ENCODE results near the gene CCDC186.

The CCDC186 gene

DNA sequence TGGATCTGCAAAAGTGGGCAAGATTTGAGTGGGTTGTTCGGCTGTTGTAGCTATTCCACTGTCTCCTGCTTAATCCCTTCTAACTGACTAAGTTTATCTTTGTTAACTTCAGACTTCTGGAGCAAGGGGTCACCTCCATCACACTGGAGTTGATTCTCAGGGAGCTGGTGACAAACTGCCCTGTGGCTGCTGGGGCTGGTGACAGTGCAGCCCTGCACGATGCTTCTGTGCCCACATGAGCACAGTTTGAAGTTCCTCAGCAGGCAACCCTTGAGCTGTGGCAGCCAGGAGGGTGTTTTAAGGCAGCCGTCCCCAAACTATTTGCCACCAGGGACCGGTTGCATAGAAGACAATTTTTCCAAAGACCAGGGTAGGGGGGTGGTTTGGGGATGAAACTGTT, 89.8 kb downstream of the CCDC186 start:
- H3K4me2 ChIP-seq (ENCODE audit: low read length) = no peak overlapping the region
- H3K79me2 ChIP-seq (ENCODE audit: low read length) = no peaks in the 10 kb centered on the region
- H3K4me3 ChIP-seq (ENCODE audit: low read length) = no peak overlapping the region
- H2AFZ ChIP-seq (ENCODE audit: low read depth, low read length) = no peak overlapping the region
- TF ChIP-seq EZH2phosphoT487 (IDR thresholded peaks at IDR 0.05; ENCODE audit: low read depth) = no peak
- TF ChIP-seq, protein P1, sequence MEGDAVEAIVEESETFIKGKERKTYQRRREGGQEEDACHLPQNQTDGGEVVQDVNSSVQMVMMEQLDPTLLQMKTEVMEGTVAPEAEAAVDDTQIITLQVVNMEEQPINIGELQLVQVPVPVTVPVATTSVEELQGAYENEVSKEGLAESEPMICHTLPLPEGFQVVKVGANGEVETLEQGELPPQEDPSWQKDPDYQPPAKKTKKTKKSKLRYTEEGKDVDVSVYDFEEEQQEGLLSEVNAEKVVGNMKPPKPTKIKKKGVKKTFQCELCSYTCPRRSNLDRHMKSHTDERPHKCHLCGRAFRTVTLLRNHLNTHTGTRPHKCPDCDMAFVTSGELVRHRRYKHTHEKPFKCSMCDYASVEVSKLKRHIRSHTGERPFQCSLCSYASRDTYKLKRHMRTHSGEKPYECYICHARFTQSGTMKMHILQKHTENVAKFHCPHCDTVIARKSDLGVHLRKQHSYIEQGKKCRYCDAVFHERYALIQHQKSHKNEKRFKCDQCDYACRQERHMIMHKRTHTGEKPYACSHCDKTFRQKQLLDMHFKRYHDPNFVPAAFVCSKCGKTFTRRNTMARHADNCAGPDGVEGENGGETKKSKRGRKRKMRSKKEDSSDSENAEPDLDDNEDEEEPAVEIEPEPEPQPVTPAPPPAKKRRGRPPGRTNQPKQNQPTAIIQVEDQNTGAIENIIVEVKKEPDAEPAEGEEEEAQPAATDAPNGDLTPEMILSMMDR (IDR thresholded peaks at IDR 0.05; ENCODE audit: low read depth, low read length) = no peak
- no peaks in the 10 kb centered on the region for H3K36me3 ChIP-seq (replicated peaks; ENCODE audit: low read depth, low read length)
- H3K27ac ChIP-seq (ENCODE audit: low read length) = no peak overlapping the region
- H3K4me1 ChIP-seq (ENCODE audit: low read length) = no peaks in the 10 kb centered on the region
- no peaks in the 10 kb centered on the region for H3K9me3 ChIP-seq (ENCODE audit: insufficient read depth, low read length)
- H3K27me3 ChIP-seq (ENCODE audit: low read depth, low read length) = no peaks in the 10 kb centered on the region
- no peak overlapping the region for H3K9ac ChIP-seq (ENCODE audit: low read length)
- H4K20me1 ChIP-seq (ENCODE audit: insufficient read depth, low read length) = no peaks in the 10 kb centered on the region

DNA sequence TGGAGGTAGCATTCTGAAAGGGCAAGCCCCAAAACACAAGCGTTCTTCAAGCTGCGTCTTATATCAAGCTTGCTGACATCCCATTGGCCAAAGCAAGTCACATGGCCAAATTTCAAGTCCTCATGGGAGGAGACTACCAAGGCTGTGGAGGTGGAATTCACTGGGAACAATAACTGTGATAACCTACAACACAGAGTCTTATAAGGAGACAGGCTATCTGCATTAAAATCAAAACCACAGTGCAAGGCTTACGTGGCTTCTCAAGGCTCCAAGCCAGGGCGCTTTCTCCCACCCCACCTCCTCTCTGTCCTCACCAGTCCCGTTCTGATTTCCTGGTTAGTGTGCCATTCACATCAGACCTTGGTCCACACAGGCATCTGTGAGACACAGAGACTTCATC, 91.0 kb downstream of the CCDC186 start:
- TF ChIP-seq EZH2phosphoT487 (IDR thresholded peaks at IDR 0.05; ENCODE audit: low read depth) = no peak
- TF ChIP-seq, protein P1 (IDR thresholded peaks at IDR 0.05; ENCODE audit: low read depth, low read length) = no peak
- Histone ChIP-seq H3K4me1 (ENCODE audit: low read length) (no peaks in the 10 kb centered on the region), H3K79me2 (ENCODE audit: low read length) (no peaks in the 10 kb centered on the region), H3K4me2 (ENCODE audit: low read length) (no peak overlapping the region), H3K27ac (ENCODE audit: low read length) (no peak overlapping the region), H2AFZ (ENCODE audit: low read depth, low read length) (no peak overlapping the region), H3K9me3 (ENCODE audit: insufficient read depth, low read length) (no peaks in the 10 kb centered on the region), H4K20me1 (ENCODE audit: insufficient read depth, low read length) (no peaks in the 10 kb centered on the region), H3K27me3 (ENCODE audit: low read depth, low read length) (no peaks in the 10 kb centered on the region), H3K4me3 (ENCODE audit: low read length) (no peak overlapping the region), H3K9ac (ENCODE audit: low read length) (no peak overlapping the region), H3K36me3 (replicated peaks; ENCODE audit: low read depth, low read length) (no peaks in the 10 kb centered on the region)

DNA sequence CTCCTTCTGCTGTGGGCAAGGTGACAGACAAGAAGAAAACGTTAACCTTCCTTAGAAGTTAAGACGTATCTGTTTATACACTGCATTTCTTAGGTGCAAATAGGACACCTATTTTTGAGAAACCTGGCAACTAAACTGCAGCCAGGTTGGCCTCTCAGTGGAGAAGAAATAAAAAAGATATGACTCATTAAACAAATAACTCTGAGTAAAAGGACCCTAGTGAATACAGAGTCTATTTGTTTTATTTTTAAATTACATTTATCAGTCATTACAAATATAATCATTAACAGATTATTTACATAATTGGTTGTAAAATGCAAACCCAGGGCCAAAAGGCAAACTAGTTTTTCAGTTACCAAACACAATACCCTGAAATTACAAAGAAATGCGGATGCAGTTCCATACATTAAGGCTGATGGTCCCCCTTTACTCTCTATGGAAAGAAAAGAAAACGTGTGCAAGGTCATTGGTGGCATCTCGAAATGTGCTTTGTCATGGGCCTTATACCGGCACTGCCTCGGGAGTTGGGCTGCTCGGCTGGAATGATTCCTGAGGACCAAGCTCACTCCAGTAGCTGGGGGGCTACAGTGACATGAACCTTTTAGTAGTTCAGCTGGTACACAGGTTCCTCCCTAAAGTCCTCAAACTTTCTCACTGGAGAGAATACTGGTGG, 92.0 kb downstream of the CCDC186 start:
- no peak overlapping the region for H2AFZ ChIP-seq (ENCODE audit: low read depth, low read length)

DNA sequence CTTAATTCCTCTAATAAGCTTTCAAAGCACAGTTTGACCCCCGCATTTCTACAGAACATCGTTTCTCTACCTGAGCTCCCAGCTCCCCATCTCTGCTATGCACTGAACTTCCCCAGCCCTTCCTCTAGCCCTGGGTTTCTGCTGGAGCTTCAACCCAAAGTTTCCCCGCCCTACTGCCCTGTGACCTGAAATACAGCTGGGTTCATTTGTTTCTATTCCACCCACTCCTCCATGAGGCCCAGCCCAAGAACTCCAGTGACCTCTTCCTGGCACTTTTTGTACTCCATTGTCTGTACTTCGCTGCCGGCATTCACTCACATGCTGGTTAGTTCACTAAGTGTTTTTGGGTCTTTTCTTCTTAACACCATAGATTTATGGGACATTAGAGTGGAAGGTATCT, 94.6 kb downstream of the CCDC186 start:
- Histone ChIP-seq H3K9ac (ENCODE audit: low read length) (no peak overlapping the region), H3K4me1 (ENCODE audit: low read length) (peaks cover 4% of the 10 kb centered on the region; the same call in 1 of the 2 replicates), H3K27me3 (ENCODE audit: low read depth, low read length) (no peaks in the 10 kb centered on the region), H3K4me3 (ENCODE audit: low read length) (no peak overlapping the region), H3K79me2 (ENCODE audit: low read length) (no peaks in the 10 kb centered on the region), H3K4me2 (ENCODE audit: low read length) (no peak overlapping the region), H3K27ac (ENCODE audit: low read length) (no peak overlapping the region), H2AFZ (ENCODE audit: low read depth, low read length) (no peak overlapping the region), H4K20me1 (ENCODE audit: insufficient read depth, low read length) (no peaks in the 10 kb centered on the region), H3K36me3 (replicated peaks; ENCODE audit: low read depth, low read length) (no peaks in the 10 kb centered on the region), H3K9me3 (ENCODE audit: insufficient read depth, low read length) (no peaks in the 10 kb centered on the region)
- no peak for TF ChIP-seq EZH2phosphoT487 (IDR thresholded peaks at IDR 0.05; ENCODE audit: low read depth)
- TF ChIP-seq, protein P1 (IDR thresholded peaks at IDR 0.05; ENCODE audit: low read depth, low read length) = no peak

More for the DNA sequence above, 92.0 kb downstream of the CCDC186 start:
- Histone ChIP-seq H3K4me2 (ENCODE audit: low read length) (no peak overlapping the region), H3K79me2 (ENCODE audit: low read length) (no peaks in the 10 kb centered on the region), H3K9me3 (ENCODE audit: insufficient read depth, low read length) (no peaks in the 10 kb centered on the region), H3K27ac (ENCODE audit: low read length) (no peak overlapping the region), H3K9ac (ENCODE audit: low read length) (no peak overlapping the region), H3K4me1 (ENCODE audit: low read length) (peaks cover 4% of the 10 kb centered on the region; the same call in 1 of the 2 replicates), H4K20me1 (ENCODE audit: insufficient read depth, low read length) (no peaks in the 10 kb centered on the region), H3K27me3 (ENCODE audit: low read depth, low read length) (no peaks in the 10 kb centered on the region), H3K36me3 (replicated peaks; ENCODE audit: low read depth, low read length) (no peaks in the 10 kb centered on the region), H3K4me3 (ENCODE audit: low read length) (no peak overlapping the region)
- TF ChIP-seq, protein P1 (IDR thresholded peaks at IDR 0.05; ENCODE audit: low read depth, low read length) = no peak
- no peak for TF ChIP-seq EZH2phosphoT487 (IDR thresholded peaks at IDR 0.05; ENCODE audit: low read depth)
